Body of pancreas (tissue), 4 donors: ENCODE results near the gene LRP11. TPM values are rescaled to one million over a fixed set of nuclear protein-coding genes. Genes with fewer than 3 reads are reported as not detected.

Experiments
- ATAC-seq: fragments of 150-250 bp; one replicate; pipeline ENCODE4 v1.9.1; 2016
- DNase-seq, 4 donors: peaks; one replicate each; pipeline ENCODE4 v3.0.0-alpha.2; 2019
- H3K27ac ChIP-seq, 4 donors: fragments of 200-600 bp; sonication (generic); 1 replicate in 3 of 4; 2 replicates in 1 of 4; pipeline versions ENCODE4 v1.5.1 to v1.6.1; 2016 to 2019; ENCODE audit warnings: mild to moderate bottlenecking in 1 of 4, mixed read lengths in 1 of 4, moderate library complexity in 1 of 4
- H3K27me3 ChIP-seq, 2 donors: fragments of 200-600 bp; sonication (generic); one replicate each; pipeline ENCODE4 v1.6.0; 2016; ENCODE audit warnings: mild to moderate bottlenecking in 1 of 2
- H3K36me3 ChIP-seq, 2 donors: fragments of 200-600 bp; sonication (generic); replicated peaks in 1 of 2; 2 replicates each; pipeline ENCODE4 v1.5.1; 2016; ENCODE audit warnings: low read depth in 2 of 2; ENCODE audit not compliant: insufficient read depth in 1 of 2
- H3K4me1 ChIP-seq: fragments of 200-600 bp; sonication (generic); one replicate; pipeline ENCODE4 v1.6.0; 2016
- H3K4me3 ChIP-seq, 2 donors: fragments of 200-600 bp; sonication (generic); 1 replicate in 1 of 2; 2 replicates in 1 of 2; pipeline ENCODE4 v1.5.1; 2016 to 2019
- H3K9me3 ChIP-seq, 3 donors: fragments of 200-600 bp; sonication (generic); 1 replicate in 2 of 3; 2 replicates in 1 of 3; pipeline ENCODE4 v1.5.1; 2016
- POLR2A ChIP-seq, 3 donors: fragments of 450-650 bp; IDR thresholded peaks; one replicate each; pipeline ENCODE4 v1.6.1; 2016; ENCODE audit warnings: antibody characterized with exemption in 3 of 3, mild to moderate bottlenecking in 2 of 3
- WGBS, 2 donors: methylation state at CpG; one replicate each; pipeline ENCODE4 v1.1.5; 2017; 5-methylcytosine and 5-hydroxymethylcytosine counted together
- intact Hi-C: fragments of 100-400 bp; cut with DNase I; formaldehyde crosslinking; loops from one replicate; pipeline ENCODE4 v1.15.1; 2023
- total RNA-seq, 2 donors: library from RNA; depleted of rRNA; stranded (reverse); fragments of >200 nt; gene quantifications; one replicate each; pipeline ENCODE4 v1.1.0, GENCODE V29; 2016
- TF ChIP-seq, protein P1 (sequence below), 7 experiments: fragments of 450-650 bp in 4 of 7; fragments of 200-600 bp in 3 of 7; sonication (generic) in 3 of 7; IDR thresholded peaks; one replicate each; pipeline ENCODE4 v1.5.1; 2016 to 2019; ENCODE audit warnings: antibody characterized with exemption in 7 of 7

The LRP11 gene
- total RNA-seq, 2 donors from 2014 or later = 21.0 to 28.0 TPM

DNA sequence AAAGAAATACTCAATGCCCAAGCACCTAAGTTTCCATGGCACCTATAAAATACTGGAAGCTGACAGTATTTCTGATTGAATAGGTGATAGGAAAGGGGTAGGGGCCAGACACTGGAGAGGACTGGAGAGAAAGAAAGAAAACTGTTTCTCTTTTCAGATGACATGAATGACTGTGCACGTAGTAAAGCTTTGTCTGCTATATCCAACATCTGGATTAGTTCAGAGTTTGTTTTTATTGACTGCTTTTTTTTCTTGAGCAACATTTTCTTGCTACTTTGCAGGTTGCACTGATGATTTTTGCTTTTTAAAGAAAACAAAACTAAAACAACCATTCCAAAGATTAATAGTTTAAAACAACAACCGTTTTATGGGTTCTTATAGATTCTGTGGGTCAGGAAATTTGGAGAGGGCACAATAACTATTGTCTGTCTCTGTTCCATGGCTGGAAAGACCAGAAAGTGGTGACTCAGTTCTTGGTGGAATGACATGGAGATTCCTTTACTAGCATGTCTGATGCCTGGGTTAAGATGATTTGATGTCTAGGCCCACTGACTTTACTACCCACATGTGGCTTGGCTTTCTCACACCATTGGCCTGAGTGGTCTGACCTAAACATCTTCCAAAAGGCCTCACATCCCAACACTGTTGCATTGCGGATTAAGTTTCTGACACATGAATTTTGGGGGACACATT lies 12.2 kb upstream of the LRP11 start:
- no peaks in the 10 kb centered on the region for H3K9me3 ChIP-seq
- 80 to 88% methylated on average over 3 of the region's 3 CpGs for WGBS, 2 donors
- TF ChIP-seq, protein P1, sequence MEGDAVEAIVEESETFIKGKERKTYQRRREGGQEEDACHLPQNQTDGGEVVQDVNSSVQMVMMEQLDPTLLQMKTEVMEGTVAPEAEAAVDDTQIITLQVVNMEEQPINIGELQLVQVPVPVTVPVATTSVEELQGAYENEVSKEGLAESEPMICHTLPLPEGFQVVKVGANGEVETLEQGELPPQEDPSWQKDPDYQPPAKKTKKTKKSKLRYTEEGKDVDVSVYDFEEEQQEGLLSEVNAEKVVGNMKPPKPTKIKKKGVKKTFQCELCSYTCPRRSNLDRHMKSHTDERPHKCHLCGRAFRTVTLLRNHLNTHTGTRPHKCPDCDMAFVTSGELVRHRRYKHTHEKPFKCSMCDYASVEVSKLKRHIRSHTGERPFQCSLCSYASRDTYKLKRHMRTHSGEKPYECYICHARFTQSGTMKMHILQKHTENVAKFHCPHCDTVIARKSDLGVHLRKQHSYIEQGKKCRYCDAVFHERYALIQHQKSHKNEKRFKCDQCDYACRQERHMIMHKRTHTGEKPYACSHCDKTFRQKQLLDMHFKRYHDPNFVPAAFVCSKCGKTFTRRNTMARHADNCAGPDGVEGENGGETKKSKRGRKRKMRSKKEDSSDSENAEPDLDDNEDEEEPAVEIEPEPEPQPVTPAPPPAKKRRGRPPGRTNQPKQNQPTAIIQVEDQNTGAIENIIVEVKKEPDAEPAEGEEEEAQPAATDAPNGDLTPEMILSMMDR (IDR thresholded peaks at IDR 0.05) = no peak
- TF ChIP-seq POLR2A (IDR thresholded peaks at IDR 0.05) = no peak
- DNase-seq = no peak
- H3K27ac ChIP-seq = no peak overlapping the region
- H3K36me3 ChIP-seq = no peaks in the 10 kb centered on the region
- H3K4me3 ChIP-seq = no peak overlapping the region
- no peaks in the 10 kb centered on the region for H3K4me1 ChIP-seq
- no peaks in the 10 kb centered on the region for H3K27me3 ChIP-seq
- ATAC-seq = no peak
- intact Hi-C loops = no loop called here

DNA sequence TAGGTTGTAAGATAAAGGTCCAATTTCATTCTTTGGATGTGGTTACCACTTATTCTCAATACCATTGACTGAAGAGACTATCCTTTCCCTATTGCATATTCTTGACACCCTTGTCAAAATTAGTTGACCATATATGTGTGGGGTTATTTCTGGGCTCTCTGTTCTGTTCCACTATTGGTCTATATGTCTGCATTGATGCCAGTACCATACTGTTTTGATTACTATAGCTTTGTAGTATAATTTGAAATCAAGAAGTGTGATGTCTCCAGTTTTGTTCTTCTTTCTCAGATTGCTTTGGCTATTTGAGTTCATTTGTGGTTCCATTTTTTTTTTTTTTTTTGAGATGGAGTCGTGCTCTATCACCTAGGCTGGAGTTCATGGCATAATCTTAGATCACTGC lies 8.1 kb upstream of the LRP11 start:
- intact Hi-C loops = no loop called here
- no peak for ATAC-seq
- no peak overlapping the region for H3K27ac ChIP-seq
- no peaks in the 10 kb centered on the region for H3K27me3 ChIP-seq
- 69 to 95% methylated on average over 1 of the region's 1 CpG for WGBS, 2 donors
- H3K4me3 ChIP-seq = no peak overlapping the region
- no peaks in the 10 kb centered on the region for H3K9me3 ChIP-seq
- TF ChIP-seq POLR2A (IDR thresholded peaks at IDR 0.05) = no peak
- TF ChIP-seq, protein P1 (IDR thresholded peaks at IDR 0.05) = no peak
- no peaks in the 10 kb centered on the region for H3K4me1 ChIP-seq
- DNase-seq = no peak
- no peaks in the 10 kb centered on the region for H3K36me3 ChIP-seq

DNA sequence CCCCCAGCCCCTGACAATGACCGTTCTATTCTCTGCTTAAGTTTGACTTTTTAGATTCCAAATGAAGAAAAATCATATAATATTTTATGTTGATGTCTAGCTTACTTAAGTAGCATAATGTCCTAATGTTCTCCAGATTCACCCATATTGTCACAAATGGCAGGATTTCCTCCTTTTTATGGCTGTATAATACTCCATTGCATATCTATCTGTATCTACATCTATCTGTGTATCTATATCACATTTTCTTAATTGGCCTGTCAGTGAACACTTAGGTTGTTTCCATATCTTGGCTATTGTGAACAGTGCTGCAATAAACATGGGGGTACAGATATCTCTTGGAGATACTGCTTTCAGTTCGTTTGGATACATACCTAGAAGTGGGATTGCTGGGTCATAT lies 7.0 kb upstream of the LRP11 start:
- H3K4me3 ChIP-seq = no peak overlapping the region
- no peaks in the 10 kb centered on the region for H3K27me3 ChIP-seq
- H3K9me3 ChIP-seq = no peaks in the 10 kb centered on the region
- WGBS, 2 donors = 77 to 96% methylated on average over 2 of the region's 2 CpGs
- H3K36me3 ChIP-seq = no peaks in the 10 kb centered on the region
- no peak overlapping the region for H3K27ac ChIP-seq
- no peak for ATAC-seq
- intact Hi-C loops = no loop called here
- H3K4me1 ChIP-seq = no peaks in the 10 kb centered on the region
- DNase-seq = no peak
- TF ChIP-seq, protein P1 (IDR thresholded peaks at IDR 0.05) = no peak
- TF ChIP-seq POLR2A (IDR thresholded peaks at IDR 0.05) = no peak

DNA sequence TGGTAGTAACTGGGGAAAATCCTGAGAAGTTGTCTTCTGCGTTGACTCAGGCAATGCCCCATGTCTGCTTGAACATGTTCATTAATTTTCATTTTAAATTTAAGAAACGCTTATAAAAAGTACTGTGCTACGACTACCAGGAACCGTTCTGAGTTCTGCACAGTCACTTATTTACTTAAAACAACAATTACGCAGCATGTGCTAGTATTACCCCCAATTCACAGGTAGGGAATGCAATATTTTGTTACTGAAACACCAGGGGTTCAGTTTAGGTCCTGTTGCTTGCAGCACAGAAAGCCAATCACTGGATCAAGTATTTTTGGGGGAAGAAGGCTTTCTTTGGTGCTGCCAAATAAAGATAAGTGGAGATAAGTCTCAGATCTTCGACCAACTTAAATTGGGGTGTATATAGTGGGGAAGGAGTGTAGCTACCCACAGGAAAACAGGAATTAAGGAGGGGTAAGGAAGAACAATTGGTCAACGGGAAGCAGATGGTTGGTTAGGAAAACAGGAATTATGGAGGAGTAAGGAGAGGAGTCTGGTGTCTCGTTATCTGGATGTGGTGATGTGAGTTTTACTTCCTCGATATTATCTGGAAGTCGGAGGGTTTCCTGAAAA lies 5.2 kb upstream of the LRP11 start:
- no peak for DNase-seq

More for the DNA sequence above, 5.2 kb upstream of the LRP11 start:
- Histone ChIP-seq H3K36me3 (no peaks in the 10 kb centered on the region), H3K4me1 (peaks cover 5% of the 10 kb centered on the region), H3K9me3 (no peaks in the 10 kb centered on the region), H3K27ac (no peak overlapping the region), H3K4me3 (no peak overlapping the region), H3K27me3 (no peaks in the 10 kb centered on the region)
- WGBS, 2 donors = 81 to 82% methylated on average over 10 of the region's 10 CpGs
- TF ChIP-seq POLR2A (IDR thresholded peaks at IDR 0.05) = no peak
- TF ChIP-seq, protein P1 (IDR thresholded peaks at IDR 0.05) = no peak
- intact Hi-C loops = no loop called here
- ATAC-seq = no peak
